22Rv1 (cell line): ENCODE measurements around the gene RWDD2A.

Experiments used
- H3K27ac ChIP-seq: fragments of 450-650 bp; 2 replicates; pipeline ENCODE4 v1.5.1; 2017
- CTCF ChIP-seq: fragments of 450-650 bp; IDR thresholded peaks from 2 replicates; pipeline ENCODE4 v1.5.1; 2017; ENCODE audit warnings: mild to moderate bottlenecking
- ZFX ChIP-seq: fragments of 450-650 bp; IDR thresholded peaks from 2 replicates; pipeline ENCODE4 v1.6.1; 2017; ENCODE audit warnings: antibody characterized with exemption, borderline replicate concordance

RWDD2A gene

GRCh38 chr6:83218646-83219045, 25.5 kb downstream of the RWDD2A start:
- no peak overlapping the region for H3K27ac ChIP-seq
- TF ChIP-seq CTCF (no peak), ZFX (no peak)

GRCh38 chr6:83220121-83220520, 27.0 kb downstream of the RWDD2A start:
- no peak for TF ChIP-seq ZFX
- no peak for TF ChIP-seq CTCF

GRCh38 chr6:83221276-83221675, 28.1 kb downstream of the RWDD2A start:
- TF ChIP-seq ZFX (no peak), CTCF (no peak)
- no peak overlapping the region for H3K27ac ChIP-seq

More at GRCh38 chr6:83220121-83220520, 27.0 kb downstream of the RWDD2A start:
- H3K27ac ChIP-seq = no peak overlapping the region

GRCh38 chr6:83221889-83222479, 28.8 kb downstream of the RWDD2A start:
- TF ChIP-seq CTCF (peak; percentile 78), ZFX (no peak)
- no peak overlapping the region for H3K27ac ChIP-seq

- TF ChIP-seq CTCF (no peak), ZFX (no peak)
Observed at GRCh38 chr6:83226517-83226916, 33.4 kb downstream of the RWDD2A start.

GRCh38 chr6:83231146-83231545, 38.0 kb downstream of the RWDD2A start:
- TF ChIP-seq ZFX (no peak), CTCF (no peak)
- no peak overlapping the region for H3K27ac ChIP-seq

More at GRCh38 chr6:83226517-83226916, 33.4 kb downstream of the RWDD2A start:
- no peak overlapping the region for H3K27ac ChIP-seq

GRCh38 chr6:83247471-83247870, 54.3 kb downstream of the RWDD2A start:
- H3K27ac ChIP-seq = no peak overlapping the region
- no peak for TF ChIP-seq CTCF
- no peak for TF ChIP-seq ZFX
